ENCODE results near the gene CCNG2. TPM values are rescaled to one million over a fixed set of nuclear protein-coding genes. Genes with fewer than 3 reads are reported as not detected.

Gene CCNG2
- total and polyA plus RNA-seq, 4 donors, result 1.2 to 10.8 (median 4.1) TPM

- no peak for TF ChIP-seq ZBTB33 (IDR thresholded peaks at IDR 0.05)
- TF ChIP-seq GABPA (IDR thresholded peaks at IDR 0.05 in 1 of 2, conservative IDR thresholded peaks at IDR 0.05 in 1 of 2), result no peak
- no peak for TF ChIP-seq ATF3 (IDR thresholded peaks at IDR 0.05)
- no peak for TF ChIP-seq FOXA2 (IDR thresholded peaks at IDR 0.05)
- TF ChIP-seq HNF4A (conservative IDR thresholded peaks at IDR 0.05), result no peak
- TF ChIP-seq TAF1 (conservative IDR thresholded peaks at IDR 0.05), result no peak
These were observed 36.0 kb upstream of the CCNG2 start (continued) for GRCh38 chr4:77120886-77121508.

GRCh38 chr4:77121736-77122240 lies 35.2 kb upstream of the CCNG2 start:
- Histone ChIP-seq H3K27me3 (ENCODE audit: control insufficient read depth in 4 of 4, insufficient read depth in 4 of 4, low read length in 3 of 4) (no peaks in the 10 kb centered on the region), H3K4me1 (ENCODE audit: control insufficient read depth in 4 of 4, insufficient read depth in 4 of 4, low read length in 3 of 4) (no peaks in the 10 kb centered on the region), H3K9me3 (ENCODE audit: control insufficient read depth in 4 of 4, low read length in 3 of 4) (no peaks in the 10 kb centered on the region), H3K36me3 (ENCODE audit: control insufficient read depth in 4 of 4, insufficient read depth in 3 of 4, low read depth in 1 of 4, low read length in 3 of 4) (no peaks in the 10 kb centered on the region), H3K27ac (ENCODE audit: low read depth in 1 of 2, low read length in 2 of 2) (no peak overlapping the region), H3K4me3 (ENCODE audit: low read depth in 1 of 3, low read length in 3 of 3) (no peak overlapping the region), H3K9ac (ENCODE audit: low read depth in 1 of 2, low read length in 2 of 2) (no peak overlapping the region)
- DNase-seq (ENCODE audit: low spot score), result no peak
- 92% methylated on average over 5 of the region's 5 CpGs for WGBS
- no peak for TF ChIP-seq ATF3 (IDR thresholded peaks at IDR 0.05)
- no peak for TF ChIP-seq GABPA (IDR thresholded peaks at IDR 0.05 in 1 of 2, conservative IDR thresholded peaks at IDR 0.05 in 1 of 2)
- TF ChIP-seq MAX (IDR thresholded peaks at IDR 0.05), result no peak
- TF ChIP-seq HNF4G (IDR thresholded peaks at IDR 0.05), result no peak
- no peak for TF ChIP-seq JUND (IDR thresholded peaks at IDR 0.05)
- no peak for TF ChIP-seq HNF4A (conservative IDR thresholded peaks at IDR 0.05)
- TF ChIP-seq TAF1 (conservative IDR thresholded peaks at IDR 0.05), result no peak
- no peak for TF ChIP-seq REST (IDR thresholded peaks at IDR 0.05)
- no peak for TF ChIP-seq FOXA1 (IDR thresholded peaks at IDR 0.05)
- no peak for TF ChIP-seq SP1 (IDR thresholded peaks at IDR 0.05)
- no peak for TF ChIP-seq YY1 (IDR thresholded peaks at IDR 0.05)
- no peak for TF ChIP-seq FOXA2 (IDR thresholded peaks at IDR 0.05)

GRCh38 chr4:77122656-77123055 lies 34.4 kb upstream of the CCNG2 start:
- H3K9me3 ChIP-seq (ENCODE audit: control insufficient read depth in 4 of 4, low read length in 3 of 4), result no peaks in the 10 kb centered on the region
- H3K36me3 ChIP-seq (ENCODE audit: control insufficient read depth in 4 of 4, insufficient read depth in 3 of 4, low read depth in 1 of 4, low read length in 3 of 4), result no peaks in the 10 kb centered on the region
- TF ChIP-seq EGR1 (IDR thresholded peaks at IDR 0.05; ENCODE audit: low read depth in 2 of 2) (no peak), RAD21 (IDR thresholded peaks at IDR 0.05) (no peak), GABPA (IDR thresholded peaks at IDR 0.05 in 1 of 2, conservative IDR thresholded peaks at IDR 0.05 in 1 of 2) (no peak), TAF1 (conservative IDR thresholded peaks at IDR 0.05) (no peak), HNF4G (IDR thresholded peaks at IDR 0.05) (no peak), MAX (IDR thresholded peaks at IDR 0.05) (no peak)
- WGBS, result 84% methylated on average over 4 of the region's 4 CpGs
- no peaks in the 10 kb centered on the region for H3K27me3 ChIP-seq (ENCODE audit: control insufficient read depth in 4 of 4, insufficient read depth in 4 of 4, low read length in 3 of 4)
- DNase-seq (ENCODE audit: low spot score), result no peak
- no peak overlapping the region for H3K4me3 ChIP-seq (ENCODE audit: low read depth in 1 of 3, low read length in 3 of 3)
- no peak overlapping the region for H3K27ac ChIP-seq (ENCODE audit: low read depth in 1 of 2, low read length in 2 of 2)
- no peak overlapping the region for H3K9ac ChIP-seq (ENCODE audit: low read depth in 1 of 2, low read length in 2 of 2)
- no peaks in the 10 kb centered on the region for H3K4me1 ChIP-seq (ENCODE audit: control insufficient read depth in 4 of 4, insufficient read depth in 4 of 4, low read length in 3 of 4)
